Activated naive CD8-positive, alpha-beta T cell treated with anti-CD3 and anti-CD28 coated beads, Interleukin-2, amount 10 ng/mL, durations not matched to agents 7 days and 5 days (primary cell): ENCODE data around the gene SLIT1. TPM values are rescaled to one million over a fixed set of nuclear protein-coding genes. Genes with fewer than 3 reads are reported as not detected.
A peak's percentile ranks its signal among the peaks of the same experiment; 100 is the strongest.
"Not testable (repeated sequence)": the region's sequence is repeated elsewhere in the genome, so short reads cannot be mapped to it uniquely, and the experiment has no call there.

Source experiments
- ATAC-seq: fragments of 150-1000 bp; cut with Tn5 transposase; one replicate; pipeline ENCODE4 v1.10.0; 2021; ENCODE audit warnings: low read depth, moderate library complexity
- POLR2A ChIA-PET: fragments of 350-600 bp; sonication (Branson Sonifier 250); formaldehyde crosslinking; loops from one replicate; lab custom pipeline; 2021; ENCODE audit warnings: antibody characterized with exemption; lab: Charles Lee
- DNase-seq: peaks from one replicate; pipeline ENCODE4 v3.0.0; 2021
- H3K27ac Mint-ChIP-seq: one replicate; pipeline ENCODE4 v1.8.0; 2022; ENCODE audit warnings: mild to moderate bottlenecking, mixed read lengths
- H3K27me3 Mint-ChIP-seq: one replicate; pipeline ENCODE4 v1.8.0; 2022; ENCODE audit warnings: mild to moderate bottlenecking, moderate library complexity, mixed read lengths
- H3K36me3 Mint-ChIP-seq: one replicate; pipeline ENCODE4 v1.8.0; 2021; ENCODE audit warnings: mild to moderate bottlenecking, mixed read lengths
- H3K4me1 Mint-ChIP-seq: one replicate; pipeline ENCODE4 v1.8.0; 2021; ENCODE audit warnings: mixed read lengths
- H3K4me3 Mint-ChIP-seq: one replicate; pipeline ENCODE4 v1.8.0; 2022; ENCODE audit warnings: mild to moderate bottlenecking, moderate library complexity, mixed read lengths
- H3K9me3 Mint-ChIP-seq: one replicate; pipeline ENCODE4 v1.8.0; 2021; ENCODE audit warnings: mixed read lengths
- total RNA-seq, 2 experiments: library from RNA; stranded (reverse); gene quantifications; one replicate each; pipeline ENCODE4 v1.2.3, GENCODE V29; 2021

SLIT1 gene
- total RNA-seq, 2 experiments from 2014 or later, result 0.37 to 0.44 TPM

GRCh38 chr10:97033841-97034240 is 151.9 kb downstream of the SLIT1 start:
- POLR2A ChIA-PET, result interaction anchor here (0.7 kb wide), 1 partner anchor 26 kb away, joined by 3 read pairs; no protein-coding TSS in a partner anchor
- not testable (repeated sequence) for H3K4me3 Mint-ChIP-seq, DNase-seq, ATAC-seq, H3K27ac Mint-ChIP-seq, H3K9me3 Mint-ChIP-seq, H3K36me3 Mint-ChIP-seq
- H3K27me3 Mint-ChIP-seq, result peaks cover 21% of the 10 kb centered on the region
- peaks cover 10% of the 10 kb centered on the region for H3K4me1 Mint-ChIP-seq

- no peak overlapping the region for H3K4me3 Mint-ChIP-seq
- ATAC-seq, result no peak
- POLR2A ChIA-PET, result interaction anchor here (0.7 kb wide), 1 partner anchor 38 kb away, joined by 3 read pairs; no protein-coding TSS in a partner anchor
- H3K27ac Mint-ChIP-seq, result no peak overlapping the region
- no peaks in the 10 kb centered on the region for H3K9me3 Mint-ChIP-seq
- no peak for DNase-seq
- no peaks in the 10 kb centered on the region for H3K36me3 Mint-ChIP-seq
- peaks cover 6% of the 10 kb centered on the region for H3K4me1 Mint-ChIP-seq
- peaks cover 24% of the 10 kb centered on the region for H3K27me3 Mint-ChIP-seq
Measured at GRCh38 chr10:97032624-97033023, 153.1 kb downstream of the SLIT1 start.

DNA sequence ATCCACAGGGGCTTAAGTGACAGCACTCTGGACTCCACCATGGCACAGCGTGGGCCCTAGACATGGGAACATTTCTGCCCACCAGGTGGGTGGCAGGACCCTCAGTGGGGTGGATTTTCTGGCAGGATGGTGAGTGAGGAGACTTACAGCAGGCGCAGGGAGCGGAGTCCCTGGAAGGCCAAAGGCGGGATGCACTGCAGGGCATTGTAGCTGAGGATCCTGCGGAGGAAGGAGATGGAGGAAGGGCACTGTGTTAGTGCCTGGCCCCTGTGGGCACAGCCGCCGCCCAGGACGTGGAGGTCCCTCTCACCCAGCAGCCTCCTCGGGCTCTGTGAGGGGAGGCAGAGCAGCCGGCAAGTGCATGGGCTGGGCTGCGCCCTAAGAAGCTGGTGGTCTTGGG is 154.3 kb downstream of the SLIT1 start:
- DNase-seq, result no peak
- Mint-ChIP-seq H3K36me3 (no peaks in the 10 kb centered on the region), H3K4me3 (no peak overlapping the region), H3K27ac (no peak overlapping the region), H3K9me3 (no peaks in the 10 kb centered on the region), H3K27me3 (peaks cover 25% of the 10 kb centered on the region), H3K4me1 (no peaks in the 10 kb centered on the region)
- POLR2A ChIA-PET, result no interaction called here
- ATAC-seq, result no peak

DNA sequence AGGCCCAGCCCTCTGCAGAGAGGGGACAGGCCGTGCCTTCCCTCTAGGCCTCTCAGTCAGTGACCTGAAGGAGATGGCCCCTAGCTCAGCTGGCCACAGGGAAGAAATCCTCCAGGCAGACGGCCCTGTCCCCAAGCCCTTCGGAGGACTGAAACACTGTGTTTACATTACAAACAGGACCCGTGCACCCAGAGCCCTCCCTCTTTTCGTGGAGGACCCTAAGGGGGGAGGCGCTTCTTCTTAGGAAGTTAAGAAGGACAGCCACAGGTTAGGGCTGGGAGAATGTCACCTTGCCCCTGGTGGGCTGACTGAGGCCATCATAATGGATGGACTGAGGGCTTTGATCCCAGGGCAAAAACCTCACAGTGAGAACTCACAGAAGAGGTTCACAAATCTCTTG is 154.9 kb downstream of the SLIT1 start:
- no peak overlapping the region for H3K4me3 Mint-ChIP-seq
- no peak overlapping the region for H3K27ac Mint-ChIP-seq
- H3K27me3 Mint-ChIP-seq, result peaks cover 21% of the 10 kb centered on the region
- DNase-seq, result no peak
- no peaks in the 10 kb centered on the region for H3K36me3 Mint-ChIP-seq
- POLR2A ChIA-PET, result no interaction called here
- H3K9me3 Mint-ChIP-seq, result no peaks in the 10 kb centered on the region
- no peak for ATAC-seq
- no peaks in the 10 kb centered on the region for H3K4me1 Mint-ChIP-seq

GRCh38 chr10:97029271-97029670 is 156.5 kb downstream of the SLIT1 start:
- POLR2A ChIA-PET, result no interaction called here
- Mint-ChIP-seq H3K27ac (no peak overlapping the region), H3K4me1 (peaks cover 4% of the 10 kb centered on the region), H3K27me3 (peaks cover 10% of the 10 kb centered on the region), H3K4me3 (no peak overlapping the region), H3K9me3 (no peaks in the 10 kb centered on the region), H3K36me3 (no peaks in the 10 kb centered on the region)
- DNase-seq (no peak), ATAC-seq (no peak)

- H3K9me3 Mint-ChIP-seq, result no peaks in the 10 kb centered on the region
- no peak overlapping the region for H3K27ac Mint-ChIP-seq
- POLR2A ChIA-PET, result no interaction called here
Measured at GRCh38 chr10:97028832-97029178, 157.0 kb downstream of the SLIT1 start.

GRCh38 chr10:97028126-97028831 is 157.5 kb downstream of the SLIT1 start:
- ATAC-seq, result no peak
- no peak overlapping the region for H3K27ac Mint-ChIP-seq
- H3K27me3 Mint-ChIP-seq, result peaks cover 10% of the 10 kb centered on the region
- DNase-seq, result peak; percentile 4
- no peaks in the 10 kb centered on the region for H3K9me3 Mint-ChIP-seq
- no peaks in the 10 kb centered on the region for H3K36me3 Mint-ChIP-seq
- POLR2A ChIA-PET, result no interaction called here
- H3K4me1 Mint-ChIP-seq, result peaks cover 4% of the 10 kb centered on the region
- H3K4me3 Mint-ChIP-seq, result no peak overlapping the region

More at GRCh38 chr10:97028832-97029178, 157.0 kb downstream of the SLIT1 start:
- peaks cover 10% of the 10 kb centered on the region for H3K27me3 Mint-ChIP-seq
- no peak overlapping the region for H3K4me3 Mint-ChIP-seq
- H3K36me3 Mint-ChIP-seq, result no peaks in the 10 kb centered on the region
- no peak for DNase-seq
- ATAC-seq, result no peak
- H3K4me1 Mint-ChIP-seq, result peaks cover 4% of the 10 kb centered on the region

GRCh38 chr10:97025613-97026242 is 160.0 kb downstream of the SLIT1 start:
- Mint-ChIP-seq H3K27ac (no peak overlapping the region), H3K4me3 (no peak overlapping the region), H3K27me3 (peaks cover 8% of the 10 kb centered on the region), H3K9me3 (no peaks in the 10 kb centered on the region), H3K4me1 (peaks cover 4% of the 10 kb centered on the region), H3K36me3 (no peaks in the 10 kb centered on the region)
- DNase-seq, result peak; percentile 48
- POLR2A ChIA-PET, result interaction anchor here (1.0 kb wide), 1 partner anchor 193 kb away, joined by 6 read pairs; no protein-coding TSS in a partner anchor
- ATAC-seq, result peak; percentile 87

DNA sequence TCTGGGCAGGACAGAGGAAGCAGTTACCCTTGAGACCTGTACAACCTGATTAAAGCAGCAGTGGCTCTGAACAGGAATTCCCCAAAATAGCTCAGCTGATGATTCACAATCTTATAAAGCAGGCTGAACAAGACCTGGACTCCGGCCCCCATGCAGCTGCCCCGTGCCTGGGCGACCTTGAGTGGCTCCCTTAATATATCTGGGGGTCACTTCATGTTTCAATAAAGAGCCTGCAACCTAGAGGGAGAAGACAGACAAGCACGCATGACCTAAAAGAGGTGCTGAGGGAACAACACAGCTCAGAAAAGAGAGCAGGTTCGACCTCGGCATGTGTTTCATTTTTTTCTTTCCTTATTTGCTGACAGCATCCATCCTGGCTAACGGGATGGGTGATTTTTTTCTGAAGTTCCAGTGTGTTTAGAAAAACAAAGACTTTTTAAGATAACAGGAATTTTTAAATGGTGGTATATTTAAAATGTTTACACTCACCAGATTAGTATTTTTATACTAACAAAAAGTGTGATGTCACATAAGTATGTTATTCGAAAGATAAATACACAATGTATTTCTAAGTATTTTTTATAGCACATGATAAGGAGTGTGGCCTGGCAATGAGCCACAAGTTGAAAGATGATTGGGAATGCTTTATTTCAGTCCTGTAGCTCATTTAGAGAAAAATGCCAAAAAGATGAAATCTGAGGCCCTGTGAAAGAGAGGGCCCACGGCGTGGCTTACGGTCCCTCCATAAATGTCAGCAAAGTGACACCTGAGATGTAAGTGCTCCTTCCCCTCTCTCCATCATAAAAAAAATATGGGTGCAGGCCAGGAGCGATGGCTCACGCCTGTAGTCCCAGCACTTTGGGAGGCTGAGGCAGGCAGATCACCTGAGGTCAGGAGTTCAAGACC is 161.3 kb downstream of the SLIT1 start:
- H3K9me3 Mint-ChIP-seq, result no peaks in the 10 kb centered on the region
- no peak for ATAC-seq
- no peaks in the 10 kb centered on the region for H3K36me3 Mint-ChIP-seq
- no peak overlapping the region for H3K4me3 Mint-ChIP-seq
- H3K27me3 Mint-ChIP-seq, result peaks cover 6% of the 10 kb centered on the region
- peaks cover 4% of the 10 kb centered on the region for H3K4me1 Mint-ChIP-seq
- peak; percentile 7 for DNase-seq
- POLR2A ChIA-PET, result no interaction called here
- H3K27ac Mint-ChIP-seq, result no peak overlapping the region

DNA sequence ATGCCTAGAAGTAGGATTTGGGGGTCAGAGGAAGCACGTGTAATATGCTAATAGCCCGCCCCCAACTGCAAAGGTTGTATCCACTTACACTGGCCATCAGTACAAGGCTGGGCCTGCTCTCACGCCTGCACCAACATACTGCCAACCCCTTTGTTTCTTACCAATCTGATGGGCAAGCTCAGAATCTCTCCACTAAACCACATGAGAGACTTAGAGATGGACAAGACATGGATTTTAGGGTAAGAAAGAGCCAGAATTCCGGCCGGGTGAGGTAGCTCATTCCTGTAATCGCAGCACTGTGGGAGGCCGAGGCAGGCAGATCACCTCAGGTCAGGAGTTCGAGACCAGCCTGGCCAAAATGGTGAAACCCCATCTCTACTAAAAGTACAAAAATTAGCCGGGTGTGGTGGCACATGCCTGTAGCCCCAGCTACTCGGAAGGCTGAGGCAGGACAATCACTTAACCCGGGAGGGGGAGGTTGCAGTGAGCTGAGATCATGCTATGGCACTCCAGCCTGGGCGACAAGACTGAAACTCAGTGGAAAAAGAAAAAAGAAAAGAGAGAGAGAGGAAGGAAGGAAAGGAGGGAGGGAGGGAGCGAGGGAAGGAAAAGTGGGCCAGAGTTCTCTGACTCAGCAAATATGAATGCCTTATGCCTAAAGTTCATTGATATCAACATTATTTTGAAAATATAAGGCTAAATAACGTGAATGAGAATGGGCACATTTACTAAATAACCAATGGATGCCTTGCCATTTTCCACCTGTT is 162.2 kb downstream of the SLIT1 start:
- Mint-ChIP-seq H3K4me1 (peaks cover 4% of the 10 kb centered on the region), H3K4me3 (no peak overlapping the region), H3K9me3 (no peaks in the 10 kb centered on the region), H3K36me3 (no peaks in the 10 kb centered on the region), H3K27ac (no peak overlapping the region), H3K27me3 (peaks cover 6% of the 10 kb centered on the region)
- DNase-seq (no peak), ATAC-seq (no peak)
- POLR2A ChIA-PET, result no interaction called here

GRCh38 chr10:97022616-97023015 is 163.1 kb downstream of the SLIT1 start:
- no peak overlapping the region for H3K4me3 Mint-ChIP-seq
- ATAC-seq (no peak), DNase-seq (peak; percentile 6)
- peaks cover 2% of the 10 kb centered on the region for H3K27me3 Mint-ChIP-seq
- H3K36me3 Mint-ChIP-seq, result no peaks in the 10 kb centered on the region
- H3K27ac Mint-ChIP-seq, result no peak overlapping the region
- no peaks in the 10 kb centered on the region for H3K9me3 Mint-ChIP-seq
- POLR2A ChIA-PET, result no interaction called here
- peaks cover 4% of the 10 kb centered on the region for H3K4me1 Mint-ChIP-seq

GRCh38 chr10:97020452-97021400 is 165.0 kb downstream of the SLIT1 start:
- POLR2A ChIA-PET, result no interaction called here
- no peaks in the 10 kb centered on the region for H3K27me3 Mint-ChIP-seq
- H3K36me3 Mint-ChIP-seq, result no peaks in the 10 kb centered on the region
- no peaks in the 10 kb centered on the region for H3K9me3 Mint-ChIP-seq
- no peak overlapping the region for H3K27ac Mint-ChIP-seq
- DNase-seq (peak; percentile 18), ATAC-seq (no peak)
- H3K4me3 Mint-ChIP-seq, result no peak overlapping the region
- peaks cover 17% of the 10 kb centered on the region for H3K4me1 Mint-ChIP-seq
